Peyer's patch (tissue), 4 donors: ENCODE results near the gene ANKRD22. TPM values are rescaled to one million over a fixed set of nuclear protein-coding genes. Genes with fewer than 3 reads are reported as not detected.

Experiments
- DNase-seq, 3 donors: peaks; one replicate each; pipeline ENCODE4 v3.0.0-alpha.2; 2017 to 2019
- H3K27ac ChIP-seq, 4 donors: fragments of 200-600 bp; sonication (generic); one replicate each; pipeline ENCODE4 v1.5.1; 2016 to 2019
- H3K27me3 ChIP-seq, 2 donors: fragments of 200-600 bp; sonication (generic); one replicate each; pipeline ENCODE4 v1.5.1; 2019
- H3K36me3 ChIP-seq, 3 donors: fragments of 200-600 bp; sonication (generic); one replicate each; pipeline ENCODE4 v1.5.1; 2016 to 2019
- H3K4me1 ChIP-seq, 4 donors: fragments of 200-600 bp; sonication (generic); one replicate each; pipeline ENCODE4 v1.5.1; 2016 to 2019
- H3K4me3 ChIP-seq, 4 donors: fragments of 200-600 bp; sonication (generic); 1 replicate in 3 of 4; 2 replicates in 1 of 4; pipeline ENCODE4 v1.5.1; 2016 to 2019; ENCODE audit warnings: mild to moderate bottlenecking in 1 of 4
- H3K9me3 ChIP-seq, 4 donors: fragments of 200-600 bp; sonication (generic); one replicate each; pipeline ENCODE4 v1.5.1; 2016 to 2019; ENCODE audit warnings: mild to moderate bottlenecking in 1 of 4
- CTCF ChIP-seq, 6 experiments: fragments of 450-650 bp in 4 of 6; fragments of 200-600 bp in 2 of 6; sonication (generic) in 1 of 6; IDR thresholded peaks; one replicate each; pipeline ENCODE4 v1.5.1; 2017 to 2019; ENCODE audit warnings: antibody characterized with exemption in 6 of 6, mild to moderate bottlenecking in 3 of 6, moderate library complexity in 1 of 6
- POLR2A ChIP-seq, 2 donors: fragments of 450-650 bp; IDR thresholded peaks; one replicate each; pipeline ENCODE4 v1.5.1; 2017; ENCODE audit warnings: antibody characterized with exemption in 2 of 2, mild to moderate bottlenecking in 2 of 2, moderate library complexity in 2 of 2
- total RNA-seq, 4 donors: library from RNA; depleted of rRNA; stranded (reverse); fragments of >200 nt; gene quantifications; one replicate each; pipeline ENCODE4 v1.1.0, GENCODE V29; 2016

The ANKRD22 gene
- total RNA-seq, 4 donors from 2014 or later, result 0.70 to 1.5 (median 1.1) TPM; not detected in 1

GRCh38 chr10:88858491-88858890 is 6.8 kb upstream of the ANKRD22 start:
- H3K27me3 ChIP-seq, result no peaks in the 10 kb centered on the region
- H3K36me3 ChIP-seq, result no peaks in the 10 kb centered on the region
- no peak overlapping the region for H3K27ac ChIP-seq
- peaks cover 0 to 7% (median 0%) of the 10 kb centered on the region in 4 donors for H3K4me1 ChIP-seq
- H3K9me3 ChIP-seq, result no peaks in the 10 kb centered on the region
- no peak for DNase-seq
- no peak overlapping the region for H3K4me3 ChIP-seq
- TF ChIP-seq POLR2A (IDR thresholded peaks at IDR 0.05), result no peak
- no peak for TF ChIP-seq CTCF (IDR thresholded peaks at IDR 0.05)

DNA sequence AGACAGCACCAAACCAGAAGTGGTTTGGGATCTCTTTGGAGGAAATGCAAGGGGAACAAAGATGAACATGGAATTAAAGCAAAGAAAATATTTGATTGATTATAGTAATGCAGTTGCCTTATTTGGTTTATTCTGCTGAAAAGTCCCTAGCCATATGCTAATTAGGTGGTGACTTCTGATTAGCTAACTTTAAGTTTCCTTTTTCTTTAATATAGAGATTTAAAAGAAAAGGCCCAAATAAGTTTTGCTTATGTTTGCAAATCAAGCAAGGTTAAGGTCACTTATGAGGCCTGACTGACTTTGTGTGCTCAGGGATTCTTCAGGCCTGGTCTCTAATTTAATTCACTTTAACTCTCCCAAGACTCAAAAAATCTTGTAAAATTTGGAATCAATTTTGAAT is 6.2 kb upstream of the ANKRD22 start:
- Histone ChIP-seq H3K27ac (no peak overlapping the region), H3K4me3 (no peak overlapping the region), H3K36me3 (no peaks in the 10 kb centered on the region), H3K4me1 (peaks cover 0 to 8% (median 0%) of the 10 kb centered on the region in 4 donors), H3K27me3 (no peaks in the 10 kb centered on the region), H3K9me3 (no peaks in the 10 kb centered on the region)
- DNase-seq, result no peak
- TF ChIP-seq POLR2A (IDR thresholded peaks at IDR 0.05) (no peak), CTCF (IDR thresholded peaks at IDR 0.05) (no peak)

- H3K4me1 ChIP-seq, result peaks cover 0 to 13% (median 0%) of the 10 kb centered on the region in 4 donors
- DNase-seq, result no peak
- no peaks in the 10 kb centered on the region for H3K9me3 ChIP-seq
Measured at GRCh38 chr10:88854684-88855083, 3.0 kb upstream of the ANKRD22 start.

GRCh38 chr10:88853155-88853881 is 1.7 kb upstream of the ANKRD22 start:
- Histone ChIP-seq H3K9me3 (no peaks in the 10 kb centered on the region), H3K4me1 (peaks cover 0 to 13% (median 0%) of the 10 kb centered on the region in 4 donors), H3K36me3 (no peaks in the 10 kb centered on the region), H3K27me3 (no peaks in the 10 kb centered on the region), H3K27ac (no peak overlapping the region), H3K4me3 (no peak overlapping the region)
- no peak for DNase-seq
- no peak for TF ChIP-seq CTCF (IDR thresholded peaks at IDR 0.05)
- no peak for TF ChIP-seq POLR2A (IDR thresholded peaks at IDR 0.05)

More at GRCh38 chr10:88854684-88855083, 3.0 kb upstream of the ANKRD22 start:
- no peak overlapping the region for H3K4me3 ChIP-seq
- H3K36me3 ChIP-seq, result no peaks in the 10 kb centered on the region
- H3K27me3 ChIP-seq, result no peaks in the 10 kb centered on the region
- no peak for TF ChIP-seq POLR2A (IDR thresholded peaks at IDR 0.05)
- TF ChIP-seq CTCF (IDR thresholded peaks at IDR 0.05), result no peak
- H3K27ac ChIP-seq, result no peak overlapping the region

DNA sequence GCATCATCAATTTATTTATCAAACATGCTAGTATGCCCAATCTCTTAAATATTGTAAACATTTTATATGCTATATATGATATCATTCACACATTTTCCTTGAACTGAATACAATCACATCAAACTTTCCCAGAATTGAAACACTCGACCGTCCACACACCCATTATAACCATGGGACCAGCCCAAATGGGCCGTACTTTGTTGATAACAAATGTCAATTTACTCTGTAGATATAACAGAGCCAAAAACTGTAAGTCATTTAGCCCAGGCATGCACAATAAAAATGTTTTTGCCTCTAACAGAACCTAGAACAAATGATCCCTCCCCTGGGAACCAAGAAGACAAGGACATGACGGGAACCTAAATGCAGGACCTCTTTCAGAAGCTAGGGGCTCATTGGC is 683 bp upstream of the ANKRD22 start:
- TF ChIP-seq POLR2A (IDR thresholded peaks at IDR 0.05), result no peak
- TF ChIP-seq CTCF (IDR thresholded peaks at IDR 0.05), result no peak
- DNase-seq, result no peak
- Histone ChIP-seq H3K27me3 (no peaks in the 10 kb centered on the region), H3K4me1 (peaks cover 0 to 13% (median 0%) of the 10 kb centered on the region in 4 donors), H3K4me3 (no peak overlapping the region), H3K9me3 (no peaks in the 10 kb centered on the region), H3K27ac (peak overlapping the region in 1 of 4 donors; percentile 50), H3K36me3 (no peaks in the 10 kb centered on the region)
